Thoracic aorta (tissue), 2 donors: Measurements from ENCODE around the gene STARD3NL. TPM values are rescaled to one million over a fixed set of nuclear protein-coding genes. Genes with fewer than 3 reads are reported as not detected.

ENCODE experiments used
- ATAC-seq: fragments of 150-250 bp; one replicate; pipeline ENCODE4 v1.8.0; 2017; ENCODE audit warnings: low read depth; ENCODE audit not compliant: insufficient number of reproducible peaks, low FRiP score
- DNase-seq: peaks from one replicate; pipeline ENCODE4 v3.0.0-alpha.2; 2020; ENCODE audit warnings: low spot score
- H3K27ac ChIP-seq, 2 donors: fragments of 200-600 bp; sonication (generic); 1 replicate in 1 of 2; 2 replicates in 1 of 2; pipeline ENCODE4 v1.5.1; 2016; ENCODE audit warnings: mild to moderate bottlenecking in 2 of 2, moderate library complexity in 2 of 2
- H3K27me3 ChIP-seq: fragments of 200-600 bp; sonication (generic); replicated peaks from 2 replicates; pipeline ENCODE4 v1.6.0; 2016; ENCODE audit warnings: mild to moderate bottlenecking; ENCODE audit not compliant: insufficient read depth
- H3K36me3 ChIP-seq: fragments of 200-600 bp; sonication (generic); one replicate; pipeline ENCODE4 v1.5.1; 2016
- H3K4me1 ChIP-seq, 2 donors: fragments of 200-600 bp; sonication (generic); 1 replicate in 1 of 2; 2 replicates in 1 of 2; pipeline versions ENCODE4 v1.5.1 to v1.6.0; 2016; ENCODE audit warnings: low read depth in 2 of 2, mild to moderate bottlenecking in 1 of 2; ENCODE audit not compliant: control insufficient read depth in 1 of 2
- H3K4me3 ChIP-seq: fragments of 200-600 bp; sonication (generic); 2 replicates; pipeline ENCODE4 v1.5.1; 2016; ENCODE audit warnings: mild to moderate bottlenecking
- H3K9me3 ChIP-seq: fragments of 200-600 bp; sonication (generic); 2 replicates; pipeline ENCODE4 v1.5.1; 2016
- total RNA-seq, 2 donors: library from RNA; depleted of rRNA; stranded (reverse); fragments of >200 nt; gene quantifications; one replicate each; pipeline versions ENCODE4 v1.1.0 to v1.2.3, GENCODE V29; 2016
- TF ChIP-seq, protein P1 (sequence below): fragments of 200-600 bp; sonication (generic); IDR thresholded peaks from one replicate; pipeline ENCODE4 v1.5.1; 2019; ENCODE audit warnings: antibody characterized with exemption

STARD3NL gene
- total RNA-seq, 2 donors from 2014 or later: 24.8 to 27.6 TPM

DNA sequence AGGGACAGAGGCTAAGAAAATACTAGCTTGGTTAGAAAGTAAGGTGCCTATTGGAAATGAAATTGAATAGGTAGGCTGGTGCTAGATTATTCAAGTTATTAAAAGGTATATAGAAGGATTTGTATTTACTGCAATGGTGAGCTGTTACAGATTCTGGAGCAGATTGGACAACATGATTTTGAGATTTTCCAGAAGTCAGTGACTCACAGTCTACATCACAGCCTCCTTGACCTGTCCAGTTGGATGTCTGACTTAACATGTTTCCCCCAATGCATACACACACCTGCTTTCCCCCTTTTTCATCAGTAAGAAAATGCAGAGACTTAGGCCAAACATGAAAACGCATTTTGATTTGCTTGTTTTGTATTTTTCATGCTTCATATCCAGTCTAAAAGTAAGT is 33.4 kb downstream of the STARD3NL start:
- TF ChIP-seq, protein P1, sequence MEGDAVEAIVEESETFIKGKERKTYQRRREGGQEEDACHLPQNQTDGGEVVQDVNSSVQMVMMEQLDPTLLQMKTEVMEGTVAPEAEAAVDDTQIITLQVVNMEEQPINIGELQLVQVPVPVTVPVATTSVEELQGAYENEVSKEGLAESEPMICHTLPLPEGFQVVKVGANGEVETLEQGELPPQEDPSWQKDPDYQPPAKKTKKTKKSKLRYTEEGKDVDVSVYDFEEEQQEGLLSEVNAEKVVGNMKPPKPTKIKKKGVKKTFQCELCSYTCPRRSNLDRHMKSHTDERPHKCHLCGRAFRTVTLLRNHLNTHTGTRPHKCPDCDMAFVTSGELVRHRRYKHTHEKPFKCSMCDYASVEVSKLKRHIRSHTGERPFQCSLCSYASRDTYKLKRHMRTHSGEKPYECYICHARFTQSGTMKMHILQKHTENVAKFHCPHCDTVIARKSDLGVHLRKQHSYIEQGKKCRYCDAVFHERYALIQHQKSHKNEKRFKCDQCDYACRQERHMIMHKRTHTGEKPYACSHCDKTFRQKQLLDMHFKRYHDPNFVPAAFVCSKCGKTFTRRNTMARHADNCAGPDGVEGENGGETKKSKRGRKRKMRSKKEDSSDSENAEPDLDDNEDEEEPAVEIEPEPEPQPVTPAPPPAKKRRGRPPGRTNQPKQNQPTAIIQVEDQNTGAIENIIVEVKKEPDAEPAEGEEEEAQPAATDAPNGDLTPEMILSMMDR: no peak
- peaks cover 12% of the 10 kb centered on the region for H3K36me3 ChIP-seq
- ATAC-seq: no peak
- peaks cover 0 to 12% of the 10 kb centered on the region in 2 donors for H3K4me1 ChIP-seq
- no peak overlapping the region for H3K4me3 ChIP-seq
- no peaks in the 10 kb centered on the region for H3K27me3 ChIP-seq
- no peak overlapping the region for H3K27ac ChIP-seq
- DNase-seq: no peak
- no peaks in the 10 kb centered on the region for H3K9me3 ChIP-seq

- TF ChIP-seq, protein P1: no peak
- H3K4me1 ChIP-seq: peaks cover 0 to 12% of the 10 kb centered on the region in 2 donors
- H3K9me3 ChIP-seq: no peaks in the 10 kb centered on the region
- no peak overlapping the region for H3K4me3 ChIP-seq
- no peak for DNase-seq
- no peak overlapping the region for H3K27ac ChIP-seq
- no peak for ATAC-seq
- no peaks in the 10 kb centered on the region for H3K27me3 ChIP-seq
- H3K36me3 ChIP-seq: peaks cover 13% of the 10 kb centered on the region
Observed at GRCh38 chr7:38211940-38212339, 33.9 kb downstream of the STARD3NL start.

GRCh38 chr7:38215115-38215514 is 37.1 kb downstream of the STARD3NL start:
- Histone ChIP-seq H3K27ac (no peak overlapping the region), H3K4me1 (peaks cover 0 to 12% of the 10 kb centered on the region in 2 donors), H3K36me3 (peaks cover 17% of the 10 kb centered on the region), H3K9me3 (no peaks in the 10 kb centered on the region), H3K4me3 (no peak overlapping the region), H3K27me3 (no peaks in the 10 kb centered on the region)
- TF ChIP-seq, protein P1: no peak
- DNase-seq (no peak), ATAC-seq (no peak)

DNA sequence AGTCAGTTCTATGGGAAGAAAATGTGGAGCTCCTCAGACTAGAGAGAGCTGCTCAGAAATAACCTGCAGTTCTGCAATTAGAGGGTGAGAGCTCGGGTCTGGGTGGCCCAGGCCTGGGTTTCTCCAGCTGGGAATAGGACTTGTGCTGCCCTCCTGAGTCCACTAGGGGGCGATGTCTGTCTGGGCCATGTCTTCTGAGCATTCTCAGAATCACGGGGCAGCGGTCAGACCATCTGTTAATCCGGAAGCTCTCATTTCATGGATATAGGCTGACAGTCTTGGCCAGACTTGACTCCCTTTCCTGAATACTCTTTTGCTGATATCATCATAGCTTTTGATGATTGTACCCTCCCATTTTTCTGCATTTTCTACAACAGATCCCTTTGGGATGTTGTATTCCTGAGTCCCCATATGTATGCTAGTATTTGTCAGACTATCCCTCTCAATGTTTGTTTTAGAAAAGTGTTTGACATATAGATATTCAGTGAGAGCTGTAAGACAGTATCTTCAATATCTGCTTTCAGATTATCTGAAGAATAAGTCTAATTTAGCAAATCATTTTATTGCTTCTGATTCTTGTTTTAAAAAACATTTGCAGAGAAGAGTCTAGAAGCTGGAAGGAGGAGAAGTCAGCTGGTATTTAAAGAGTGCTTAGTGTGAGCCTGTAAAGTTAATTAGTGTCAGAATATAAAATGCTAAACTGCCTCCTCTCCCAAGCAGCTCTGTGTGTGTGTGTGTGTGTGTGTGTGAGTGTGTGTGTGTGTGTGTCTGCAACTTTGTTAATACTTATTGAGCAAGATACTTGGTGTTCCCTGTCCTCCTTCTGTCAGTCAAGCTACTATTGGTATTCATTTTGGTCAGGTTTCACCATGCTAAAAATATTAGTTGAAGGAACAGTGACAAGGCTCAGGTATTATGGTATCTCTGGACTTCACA is 38.0 kb downstream of the STARD3NL start:
- Histone ChIP-seq H3K9me3 (no peaks in the 10 kb centered on the region), H3K36me3 (peaks cover 21% of the 10 kb centered on the region), H3K4me3 (peak overlapping the region; percentile 34), H3K27ac (no peak overlapping the region), H3K27me3 (no peaks in the 10 kb centered on the region), H3K4me1 (peaks cover 0 to 12% of the 10 kb centered on the region in 2 donors)
- peak; percentile 60 for DNase-seq
- TF ChIP-seq, protein P1: peak; percentile 91
- peak; percentile 58 for ATAC-seq

GRCh38 chr7:38217672-38218071 is 39.6 kb downstream of the STARD3NL start:
- peaks cover 21% of the 10 kb centered on the region for H3K36me3 ChIP-seq
- ATAC-seq (no peak), DNase-seq (no peak)

More at GRCh38 chr7:38217672-38218071, 39.6 kb downstream of the STARD3NL start:
- Histone ChIP-seq H3K4me1 (peaks cover 7 to 20% of the 10 kb centered on the region in 2 donors), H3K27me3 (no peaks in the 10 kb centered on the region), H3K27ac (no peak overlapping the region), H3K4me3 (no peak overlapping the region), H3K9me3 (no peaks in the 10 kb centered on the region)
- TF ChIP-seq, protein P1: no peak
